Measurements from ENCODE around the gene MICAL3.

The MICAL3 gene

DNA sequence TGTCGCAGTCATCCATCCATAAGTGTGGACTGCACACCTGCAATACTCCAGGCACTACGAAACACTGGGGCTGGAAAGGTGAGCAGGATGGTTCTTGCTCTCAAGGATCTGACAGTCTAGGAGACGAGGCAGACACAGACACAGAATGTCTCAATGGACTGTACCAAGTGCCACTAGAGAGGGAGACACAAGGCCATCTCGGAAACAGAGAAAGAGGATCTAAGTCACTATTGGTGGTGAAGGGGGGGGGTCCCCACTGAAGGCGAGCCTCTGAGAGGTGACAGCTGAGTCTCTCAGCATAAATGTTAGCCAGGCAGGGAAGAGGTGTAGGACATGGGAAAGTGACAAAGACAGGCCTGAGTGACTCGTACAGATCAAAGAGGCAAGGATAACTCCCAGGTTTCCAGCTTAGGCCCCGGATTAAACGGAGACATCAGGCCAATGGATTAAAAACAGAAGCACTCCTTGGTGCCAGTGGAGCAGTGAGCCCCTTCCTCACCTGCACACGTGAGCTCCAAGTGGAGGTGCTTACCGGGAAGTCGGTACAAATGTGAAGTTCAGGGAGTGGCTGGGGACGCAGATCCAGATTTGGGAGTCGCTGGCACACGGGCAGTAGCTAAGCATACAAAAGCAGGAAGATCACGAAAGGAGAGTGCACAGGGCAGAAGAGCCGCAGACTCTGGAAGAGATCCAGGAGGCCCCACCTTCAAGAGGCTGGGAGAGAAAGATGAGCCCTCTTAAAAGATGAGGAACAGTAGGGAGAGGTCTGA, 117.2 kb downstream of the MICAL3 start:
- Histone ChIP-seq H3K27ac (replicated peaks) (no peak overlapping the region), H3K4me3 (replicated peaks; ENCODE audit: insufficient read depth, low read length) (no peak overlapping the region), H3K27me3 (ENCODE audit: insufficient read depth, poor library complexity, severe bottlenecking) (no peaks in the 10 kb centered on the region)
- TF ChIP-seq SPI1 (IDR thresholded peaks at IDR 0.05; ENCODE audit: borderline replicate concordance, low read depth) (no peak), GABPA (IDR thresholded peaks at IDR 0.05; ENCODE audit: low read depth) (no peak), POLR2AphosphoS5 (IDR thresholded peaks at IDR 0.05; ENCODE audit: low read depth) (no peak)
- TF ChIP-seq, protein P1, sequence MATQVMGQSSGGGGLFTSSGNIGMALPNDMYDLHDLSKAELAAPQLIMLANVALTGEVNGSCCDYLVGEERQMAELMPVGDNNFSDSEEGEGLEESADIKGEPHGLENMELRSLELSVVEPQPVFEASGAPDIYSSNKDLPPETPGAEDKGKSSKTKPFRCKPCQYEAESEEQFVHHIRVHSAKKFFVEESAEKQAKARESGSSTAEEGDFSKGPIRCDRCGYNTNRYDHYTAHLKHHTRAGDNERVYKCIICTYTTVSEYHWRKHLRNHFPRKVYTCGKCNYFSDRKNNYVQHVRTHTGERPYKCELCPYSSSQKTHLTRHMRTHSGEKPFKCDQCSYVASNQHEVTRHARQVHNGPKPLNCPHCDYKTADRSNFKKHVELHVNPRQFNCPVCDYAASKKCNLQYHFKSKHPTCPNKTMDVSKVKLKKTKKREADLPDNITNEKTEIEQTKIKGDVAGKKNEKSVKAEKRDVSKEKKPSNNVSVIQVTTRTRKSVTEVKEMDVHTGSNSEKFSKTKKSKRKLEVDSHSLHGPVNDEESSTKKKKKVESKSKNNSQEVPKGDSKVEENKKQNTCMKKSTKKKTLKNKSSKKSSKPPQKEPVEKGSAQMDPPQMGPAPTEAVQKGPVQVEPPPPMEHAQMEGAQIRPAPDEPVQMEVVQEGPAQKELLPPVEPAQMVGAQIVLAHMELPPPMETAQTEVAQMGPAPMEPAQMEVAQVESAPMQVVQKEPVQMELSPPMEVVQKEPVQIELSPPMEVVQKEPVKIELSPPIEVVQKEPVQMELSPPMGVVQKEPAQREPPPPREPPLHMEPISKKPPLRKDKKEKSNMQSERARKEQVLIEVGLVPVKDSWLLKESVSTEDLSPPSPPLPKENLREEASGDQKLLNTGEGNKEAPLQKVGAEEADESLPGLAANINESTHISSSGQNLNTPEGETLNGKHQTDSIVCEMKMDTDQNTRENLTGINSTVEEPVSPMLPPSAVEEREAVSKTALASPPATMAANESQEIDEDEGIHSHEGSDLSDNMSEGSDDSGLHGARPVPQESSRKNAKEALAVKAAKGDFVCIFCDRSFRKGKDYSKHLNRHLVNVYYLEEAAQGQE (IDR thresholded peaks at IDR 0.05; ENCODE audit: insufficient replicate concordance, low read depth) = no peak
- TF ChIP-seq, protein P2, sequence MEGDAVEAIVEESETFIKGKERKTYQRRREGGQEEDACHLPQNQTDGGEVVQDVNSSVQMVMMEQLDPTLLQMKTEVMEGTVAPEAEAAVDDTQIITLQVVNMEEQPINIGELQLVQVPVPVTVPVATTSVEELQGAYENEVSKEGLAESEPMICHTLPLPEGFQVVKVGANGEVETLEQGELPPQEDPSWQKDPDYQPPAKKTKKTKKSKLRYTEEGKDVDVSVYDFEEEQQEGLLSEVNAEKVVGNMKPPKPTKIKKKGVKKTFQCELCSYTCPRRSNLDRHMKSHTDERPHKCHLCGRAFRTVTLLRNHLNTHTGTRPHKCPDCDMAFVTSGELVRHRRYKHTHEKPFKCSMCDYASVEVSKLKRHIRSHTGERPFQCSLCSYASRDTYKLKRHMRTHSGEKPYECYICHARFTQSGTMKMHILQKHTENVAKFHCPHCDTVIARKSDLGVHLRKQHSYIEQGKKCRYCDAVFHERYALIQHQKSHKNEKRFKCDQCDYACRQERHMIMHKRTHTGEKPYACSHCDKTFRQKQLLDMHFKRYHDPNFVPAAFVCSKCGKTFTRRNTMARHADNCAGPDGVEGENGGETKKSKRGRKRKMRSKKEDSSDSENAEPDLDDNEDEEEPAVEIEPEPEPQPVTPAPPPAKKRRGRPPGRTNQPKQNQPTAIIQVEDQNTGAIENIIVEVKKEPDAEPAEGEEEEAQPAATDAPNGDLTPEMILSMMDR (IDR thresholded peaks at IDR 0.05; ENCODE audit: insufficient read depth, low read length) = no peak
- DNase-seq (ENCODE audit: low read depth in 1 of 2, low spot score in 1 of 2) = no peak

DNA sequence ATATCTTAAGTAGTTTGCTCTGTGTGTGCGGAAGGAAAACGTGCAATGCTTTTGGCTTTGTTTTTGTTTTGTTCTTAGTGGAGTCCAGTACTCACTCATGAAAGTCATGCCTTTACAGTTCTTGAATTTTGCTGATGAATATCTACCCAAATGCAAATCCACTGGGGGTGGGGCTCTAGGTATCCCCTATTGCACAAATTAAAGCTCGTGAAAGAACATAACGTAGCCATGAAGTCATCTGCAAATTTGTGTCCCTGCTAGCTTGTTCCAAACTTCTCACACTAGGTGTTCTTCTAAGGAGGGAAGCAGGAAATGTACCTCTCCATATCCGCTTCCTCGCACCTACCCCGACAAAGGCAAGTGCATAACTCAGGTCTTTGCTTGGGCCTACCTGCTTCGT, 118.9 kb downstream of the MICAL3 start:
- Histone ChIP-seq H3K27ac (replicated peaks) (no peak overlapping the region), H3K4me3 (replicated peaks; ENCODE audit: insufficient read depth, low read length) (no peak overlapping the region), H3K27me3 (ENCODE audit: insufficient read depth, poor library complexity, severe bottlenecking) (no peaks in the 10 kb centered on the region)
- DNase-seq (ENCODE audit: low read depth in 1 of 2, low spot score in 1 of 2) = no peak
- TF ChIP-seq GABPA (IDR thresholded peaks at IDR 0.05; ENCODE audit: low read depth) (no peak), POLR2AphosphoS5 (IDR thresholded peaks at IDR 0.05; ENCODE audit: low read depth) (no peak), SPI1 (IDR thresholded peaks at IDR 0.05; ENCODE audit: borderline replicate concordance, low read depth) (no peak)
- TF ChIP-seq, protein P2 (IDR thresholded peaks at IDR 0.05; ENCODE audit: insufficient read depth, low read length) = no peak
- TF ChIP-seq, protein P1 (IDR thresholded peaks at IDR 0.05; ENCODE audit: insufficient replicate concordance, low read depth) = no peak

DNA sequence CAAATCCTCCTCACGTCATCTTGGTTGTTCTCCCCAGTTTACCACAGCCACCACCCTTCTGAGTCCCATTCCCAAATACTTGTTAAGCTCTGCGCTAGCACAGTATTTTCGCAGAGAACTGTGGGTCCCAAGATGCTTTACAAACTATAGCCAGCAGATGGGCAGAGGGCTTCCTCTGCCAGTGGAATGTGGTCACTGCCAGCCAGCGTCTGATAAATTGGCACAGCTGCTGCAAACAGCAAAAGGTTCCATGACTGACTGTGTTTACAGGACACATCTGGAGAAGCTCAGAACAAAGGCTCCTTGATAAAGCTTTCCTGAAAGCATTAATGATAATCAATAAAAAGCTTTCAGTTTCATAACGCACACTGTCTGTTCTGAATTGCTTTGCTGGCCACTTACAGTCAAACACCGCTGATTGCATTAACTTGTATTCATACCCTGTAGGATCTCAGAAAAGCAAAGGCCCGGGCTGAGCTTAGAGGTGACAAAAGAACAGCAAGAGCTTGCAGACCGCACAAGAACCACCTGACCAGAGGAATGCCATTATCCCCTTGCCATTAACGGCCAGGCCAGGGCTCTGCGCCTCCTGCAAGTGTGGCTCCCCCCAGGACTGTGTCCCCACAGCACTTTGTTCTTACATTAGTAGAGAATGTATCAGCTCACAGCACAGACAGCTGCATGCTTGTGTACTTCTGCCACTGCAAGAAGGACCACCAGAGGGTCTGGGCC, 120.6 kb downstream of the MICAL3 start:
- Histone ChIP-seq H3K27me3 (ENCODE audit: insufficient read depth, poor library complexity, severe bottlenecking) (no peaks in the 10 kb centered on the region), H3K27ac (replicated peaks) (no peak overlapping the region), H3K4me3 (replicated peaks; ENCODE audit: insufficient read depth, low read length) (no peak overlapping the region)
- DNase-seq (ENCODE audit: low read depth in 1 of 2, low spot score in 1 of 2) = no peak
- TF ChIP-seq, protein P2 (IDR thresholded peaks at IDR 0.05; ENCODE audit: insufficient read depth, low read length) = no peak
- no peak for TF ChIP-seq SPI1 (IDR thresholded peaks at IDR 0.05; ENCODE audit: borderline replicate concordance, low read depth)
- TF ChIP-seq, protein P1 (IDR thresholded peaks at IDR 0.05; ENCODE audit: insufficient replicate concordance, low read depth) = no peak
